ENCODE measurements around the gene ARSI. TPM values are rescaled to one million over a fixed set of nuclear protein-coding genes. Genes with fewer than 3 reads are reported as not detected.

Gene ARSI
- total and polyA plus RNA-seq, 2 of the 4 experiments (the other 2 are of a cell fraction): 14.8 to 15.2 TPM

DNA sequence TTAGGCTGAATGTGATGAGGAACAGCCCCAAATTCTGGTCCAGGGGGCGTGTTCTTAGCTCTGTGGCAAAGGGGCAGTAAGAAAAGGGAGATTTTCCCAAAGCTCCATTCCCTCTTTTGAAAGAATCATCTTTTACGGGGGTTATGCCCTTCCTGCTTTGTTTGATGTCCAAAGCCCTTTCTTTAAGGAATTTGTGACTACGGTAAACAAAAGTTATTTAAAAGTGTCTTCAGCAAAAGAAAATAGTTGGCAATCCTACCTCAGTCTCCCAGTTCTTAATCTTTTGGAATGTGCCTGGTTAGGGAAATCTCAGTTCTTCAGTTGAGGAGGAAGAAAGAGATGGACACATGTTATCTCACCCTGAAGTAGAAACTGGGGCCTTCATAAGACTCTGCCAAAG lies 24.4 kb upstream of the ARSI start:
- Histone ChIP-seq H3K9me1 (ENCODE audit: insufficient read depth, low read length) (peaks cover 14% of the 10 kb centered on the region), H3K4me3 (ENCODE audit: insufficient read depth, low read depth, low read length) (no peak overlapping the region), H4K91ac (ENCODE audit: insufficient read depth, low read depth, low read length) (no peak overlapping the region), H4K5ac (ENCODE audit: low read depth, low read length) (no peak overlapping the region), H4K20me1 (ENCODE audit: insufficient read depth, low read length) (no peaks in the 10 kb centered on the region), H2BK120ac (ENCODE audit: low read depth, low read length) (no peak overlapping the region), H3K18ac (ENCODE audit: low read depth, low read length) (no peak overlapping the region; the same call in 1 of the 2 replicates), H2AK5ac (ENCODE audit: low read depth, low read length) (no peak overlapping the region), H3K27ac (ENCODE audit: insufficient read depth, low read length) (no peak overlapping the region), H3K79me1 (ENCODE audit: low read depth in 1 of 2, low read length in 2 of 2) (no peaks in the 10 kb centered on the region), H3K36me3 (ENCODE audit: control insufficient read depth, insufficient read depth, low read length) (no peaks in the 10 kb centered on the region), H3K23ac (ENCODE audit: low read depth, low read length) (no peak overlapping the region), H3K9ac (ENCODE audit: low read depth, low read length) (no peak overlapping the region), H2AK9ac (replicated peaks; ENCODE audit: low read depth, low read length, poor library complexity) (no peak overlapping the region), H4K8ac (ENCODE audit: low read depth in 2 of 2, low read length in 2 of 2) (no peak overlapping the region), H3K4ac (ENCODE audit: low read depth, low read length) (no peak overlapping the region), H3K14ac (replicated peaks; ENCODE audit: low read depth, low read length) (no peak overlapping the region), H3K9me3 (ENCODE audit: control insufficient read depth, insufficient read depth, low read length) (no peaks in the 10 kb centered on the region), H3K4me1 (ENCODE audit: control insufficient read depth, insufficient read depth, low read length) (peaks cover 4% of the 10 kb centered on the region; the same call in 1 of the 2 replicates), H2BK20ac (ENCODE audit: low read depth, low read length) (no peak overlapping the region), H2AFZ (replicated peaks; ENCODE audit: low read length, poor library complexity) (no peak overlapping the region), H2BK15ac (ENCODE audit: low read depth, low read length) (no peak overlapping the region), H3K4me2 (ENCODE audit: low read depth, low read length) (no peak overlapping the region), H3K56ac (ENCODE audit: extremely low read depth, insufficient read depth, low read length) (no peak overlapping the region), H2BK5ac (ENCODE audit: low read depth, low read length, poor library complexity, severe bottlenecking) (no peak overlapping the region), H3K27me3 (ENCODE audit: control insufficient read depth, insufficient read depth, low read length) (peaks cover 3% of the 10 kb centered on the region; the same call in 1 of the 2 replicates)
- ChIA-PET CTCF (interaction anchor here (1.0 kb wide), 1 partner anchor 16 kb away, joined by 3 read pairs; no protein-coding TSS in a partner anchor), POLR2A (ENCODE audit: unreplicated experiment) (no interaction called here)
- intact Hi-C loops (cut with micrococcal nuclease) (no loop called here), dilution Hi-C loops (cut with HindIII; ENCODE audit: low sequenced_read_pairs, unreplicated experiment) (no loop called here), in situ Hi-C loops (cut with MboI; ENCODE audit: low sequenced_read_pairs) (no loop called here)
- no peak for ATAC-seq (ENCODE audit: low read depth)
- WGBS, 2 experiments (ENCODE audit: extremely low coverage in 2 of 2, insufficient read length in 1 of 2): no CpG with 5 or more reads among the region's 3 CpGs
- BruUV-seq (replicated peaks): no TSS peak
- no peak for DNase-seq
- TF ChIP-seq USF2 (IDR thresholded peaks at IDR 0.05; ENCODE audit: low read depth, low read length): no peak
- no peak for TF ChIP-seq CEBPB (IDR thresholded peaks at IDR 0.05; ENCODE audit: low read depth, low read length)
- TF ChIP-seq NFE2L2 (IDR thresholded peaks at IDR 0.05; ENCODE audit: low read depth, low read length): no peak
- no peak for TF ChIP-seq FOS (IDR thresholded peaks at IDR 0.05; ENCODE audit: low read depth, low read length)
- no peak for TF ChIP-seq CTCF (conservative IDR thresholded peaks at IDR 0.05; ENCODE audit: low read depth, low read length)
- no peak for TF ChIP-seq CHD1 (IDR thresholded peaks at IDR 0.05; ENCODE audit: low read depth, low read length)
- no peak for TF ChIP-seq RFX5 (IDR thresholded peaks at IDR 0.05; ENCODE audit: low read depth, low read length)
- TF ChIP-seq POLR2A (IDR thresholded peaks at IDR 0.05; ENCODE audit: low read depth, low read length): no peak
- no peak for TF ChIP-seq MXI1 (IDR thresholded peaks at IDR 0.05; ENCODE audit: borderline replicate concordance, low read depth, low read length)
- TF ChIP-seq, protein P1, sequence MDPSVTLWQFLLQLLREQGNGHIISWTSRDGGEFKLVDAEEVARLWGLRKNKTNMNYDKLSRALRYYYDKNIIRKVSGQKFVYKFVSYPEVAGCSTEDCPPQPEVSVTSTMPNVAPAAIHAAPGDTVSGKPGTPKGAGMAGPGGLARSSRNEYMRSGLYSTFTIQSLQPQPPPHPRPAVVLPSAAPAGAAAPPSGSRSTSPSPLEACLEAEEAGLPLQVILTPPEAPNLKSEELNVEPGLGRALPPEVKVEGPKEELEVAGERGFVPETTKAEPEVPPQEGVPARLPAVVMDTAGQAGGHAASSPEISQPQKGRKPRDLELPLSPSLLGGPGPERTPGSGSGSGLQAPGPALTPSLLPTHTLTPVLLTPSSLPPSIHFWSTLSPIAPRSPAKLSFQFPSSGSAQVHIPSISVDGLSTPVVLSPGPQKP (IDR thresholded peaks at IDR 0.05; ENCODE audit: borderline replicate concordance, low read depth, low read length): no peak
- no peak for TF ChIP-seq RCOR1 (IDR thresholded peaks at IDR 0.05; ENCODE audit: insufficient replicate concordance, low read length)
- TF ChIP-seq MAZ (IDR thresholded peaks at IDR 0.05; ENCODE audit: borderline replicate concordance, low read depth, low read length): no peak
- no peak for TF ChIP-seq MAFK (IDR thresholded peaks at IDR 0.05; ENCODE audit: low read depth, low read length)
- no peak for TF ChIP-seq BHLHE40 (IDR thresholded peaks at IDR 0.05; ENCODE audit: low read depth, low read length)
- TF ChIP-seq RAD21 (IDR thresholded peaks at IDR 0.05; ENCODE audit: low read length): no peak
- TF ChIP-seq SMC3 (IDR thresholded peaks at IDR 0.05; ENCODE audit: low read depth, low read length): no peak
